ENCODE results near the gene GNG11. TPM values are rescaled to one million over a fixed set of nuclear protein-coding genes. Genes with fewer than 3 reads are reported as not detected.

The GNG11 gene
- total and polyA plus RNA-seq, 2 experiments from 2014 or later, result 1.6 to 6.3 TPM

DNA sequence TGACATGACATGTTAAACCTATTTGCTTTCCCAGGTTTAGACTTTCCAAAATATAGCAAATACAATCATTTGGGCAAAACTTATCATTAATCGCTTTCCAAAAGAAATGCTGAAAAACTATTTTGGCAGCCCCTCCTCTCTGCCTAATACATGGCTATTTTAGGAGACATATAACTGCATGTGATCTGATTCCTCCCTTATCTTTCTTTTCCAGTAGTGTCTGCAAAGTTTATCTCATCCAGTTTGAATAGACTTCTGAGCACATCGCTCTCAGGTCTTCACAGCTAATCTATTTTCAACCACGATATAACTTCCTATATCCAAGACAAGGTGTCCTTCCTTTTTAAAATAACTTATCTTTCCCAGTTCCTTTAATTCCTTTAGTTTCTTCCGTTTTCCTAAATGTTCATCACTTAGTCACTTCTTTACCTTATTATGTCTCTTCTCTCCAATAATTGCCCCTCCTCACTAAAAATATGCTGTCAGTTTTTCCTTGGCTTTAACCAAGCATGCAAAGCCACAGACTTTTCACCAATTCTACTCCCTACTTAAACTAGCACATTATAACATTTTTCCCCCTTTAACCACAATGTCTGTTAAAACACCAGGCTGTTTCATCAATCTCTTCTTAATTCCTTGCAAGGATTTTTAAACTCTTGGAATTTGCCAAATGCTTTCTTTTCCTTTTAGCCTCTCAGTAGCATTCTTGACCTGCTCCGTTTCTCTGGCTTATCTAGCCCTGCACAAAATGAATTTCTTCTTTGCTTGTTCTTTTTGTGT is 24.4 kb downstream of the GNG11 start:
- Mint-ChIP-seq H3K4me3 (no peak overlapping the region), H3K9me3 (no peaks in the 10 kb centered on the region), H3K27ac (no peak overlapping the region), H3K27me3 (ENCODE audit: insufficient read depth, low read depth, poor library complexity) (no peaks in the 10 kb centered on the region), H3K36me3 (ENCODE audit: low read depth) (no peaks in the 10 kb centered on the region), H3K4me1 (no peaks in the 10 kb centered on the region; the same call in 2 of the 3 replicates)
- Histone ChIP-seq H3K9me2 (ENCODE audit: insufficient read depth) (no peaks in the 10 kb centered on the region), H3K36me3 (ENCODE audit: insufficient read depth) (no peaks in the 10 kb centered on the region), H3K79me2 (replicated peaks; ENCODE audit: insufficient read depth) (no peaks in the 10 kb centered on the region), H2AFZ (no peak overlapping the region), H3K27me3 (ENCODE audit: insufficient read depth) (no peaks in the 10 kb centered on the region), H4K20me1 (replicated peaks; ENCODE audit: insufficient read depth) (no peaks in the 10 kb centered on the region), H3F3A (replicated peaks; ENCODE audit: low read depth) (no peaks in the 10 kb centered on the region), H3K4me1 (ENCODE audit: insufficient read depth) (peaks cover 7% of the 10 kb centered on the region; the same call in 1 of the 2 replicates), H3K4me2 (no peak overlapping the region), H3K4me3 (no peak overlapping the region), H3K27ac (ENCODE audit: low read depth) (no peak overlapping the region)
- ATAC-seq (no peak), DNase-seq (ENCODE audit: low spot score) (no peak)
- TF ChIP-seq, protein P1, sequence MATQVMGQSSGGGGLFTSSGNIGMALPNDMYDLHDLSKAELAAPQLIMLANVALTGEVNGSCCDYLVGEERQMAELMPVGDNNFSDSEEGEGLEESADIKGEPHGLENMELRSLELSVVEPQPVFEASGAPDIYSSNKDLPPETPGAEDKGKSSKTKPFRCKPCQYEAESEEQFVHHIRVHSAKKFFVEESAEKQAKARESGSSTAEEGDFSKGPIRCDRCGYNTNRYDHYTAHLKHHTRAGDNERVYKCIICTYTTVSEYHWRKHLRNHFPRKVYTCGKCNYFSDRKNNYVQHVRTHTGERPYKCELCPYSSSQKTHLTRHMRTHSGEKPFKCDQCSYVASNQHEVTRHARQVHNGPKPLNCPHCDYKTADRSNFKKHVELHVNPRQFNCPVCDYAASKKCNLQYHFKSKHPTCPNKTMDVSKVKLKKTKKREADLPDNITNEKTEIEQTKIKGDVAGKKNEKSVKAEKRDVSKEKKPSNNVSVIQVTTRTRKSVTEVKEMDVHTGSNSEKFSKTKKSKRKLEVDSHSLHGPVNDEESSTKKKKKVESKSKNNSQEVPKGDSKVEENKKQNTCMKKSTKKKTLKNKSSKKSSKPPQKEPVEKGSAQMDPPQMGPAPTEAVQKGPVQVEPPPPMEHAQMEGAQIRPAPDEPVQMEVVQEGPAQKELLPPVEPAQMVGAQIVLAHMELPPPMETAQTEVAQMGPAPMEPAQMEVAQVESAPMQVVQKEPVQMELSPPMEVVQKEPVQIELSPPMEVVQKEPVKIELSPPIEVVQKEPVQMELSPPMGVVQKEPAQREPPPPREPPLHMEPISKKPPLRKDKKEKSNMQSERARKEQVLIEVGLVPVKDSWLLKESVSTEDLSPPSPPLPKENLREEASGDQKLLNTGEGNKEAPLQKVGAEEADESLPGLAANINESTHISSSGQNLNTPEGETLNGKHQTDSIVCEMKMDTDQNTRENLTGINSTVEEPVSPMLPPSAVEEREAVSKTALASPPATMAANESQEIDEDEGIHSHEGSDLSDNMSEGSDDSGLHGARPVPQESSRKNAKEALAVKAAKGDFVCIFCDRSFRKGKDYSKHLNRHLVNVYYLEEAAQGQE (IDR thresholded peaks at IDR 0.05; ENCODE audit: unreplicated experiment), result no peak
- TF ChIP-seq EZH2 (IDR thresholded peaks at IDR 0.05; ENCODE audit: low read depth, unreplicated experiment), result no peak
- no peak for TF ChIP-seq JUNB (IDR thresholded peaks at IDR 0.05; ENCODE audit: unreplicated experiment)
- TF ChIP-seq NANOG (IDR thresholded peaks at IDR 0.05; ENCODE audit: borderline replicate concordance), result no peak
- TF ChIP-seq, protein P2, sequence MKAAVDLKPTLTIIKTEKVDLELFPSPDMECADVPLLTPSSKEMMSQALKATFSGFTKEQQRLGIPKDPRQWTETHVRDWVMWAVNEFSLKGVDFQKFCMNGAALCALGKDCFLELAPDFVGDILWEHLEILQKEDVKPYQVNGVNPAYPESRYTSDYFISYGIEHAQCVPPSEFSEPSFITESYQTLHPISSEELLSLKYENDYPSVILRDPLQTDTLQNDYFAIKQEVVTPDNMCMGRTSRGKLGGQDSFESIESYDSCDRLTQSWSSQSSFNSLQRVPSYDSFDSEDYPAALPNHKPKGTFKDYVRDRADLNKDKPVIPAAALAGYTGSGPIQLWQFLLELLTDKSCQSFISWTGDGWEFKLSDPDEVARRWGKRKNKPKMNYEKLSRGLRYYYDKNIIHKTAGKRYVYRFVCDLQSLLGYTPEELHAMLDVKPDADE (IDR thresholded peaks at IDR 0.05), result no peak
- TF ChIP-seq ZNF114 (CRISPR knock-in tag; IDR thresholded peaks at IDR 0.05), result no peak
- no peak for TF ChIP-seq CTCF (conservative IDR thresholded peaks at IDR 0.05; ENCODE audit: low read depth in 2 of 2)

GRCh38 chr7:93948106-93948505 is 26.6 kb downstream of the GNG11 start:
- no peaks in the 10 kb centered on the region for H3K27me3 Mint-ChIP-seq (ENCODE audit: insufficient read depth, low read depth, poor library complexity)
- no peaks in the 10 kb centered on the region; the same call in 2 of the 3 replicates for H3K4me1 Mint-ChIP-seq
- ATAC-seq (no peak), DNase-seq (ENCODE audit: low spot score) (no peak)
- H3K4me1 ChIP-seq (ENCODE audit: insufficient read depth), result peaks cover 7% of the 10 kb centered on the region; the same call in 1 of the 2 replicates
- H3K4me2 ChIP-seq, result no peak overlapping the region
- no peaks in the 10 kb centered on the region for H3K9me2 ChIP-seq (ENCODE audit: insufficient read depth)
- H3K4me3 ChIP-seq, result no peak overlapping the region
- no peak overlapping the region for H3K4me3 Mint-ChIP-seq
- H4K20me1 ChIP-seq (replicated peaks; ENCODE audit: insufficient read depth), result no peaks in the 10 kb centered on the region
- no peaks in the 10 kb centered on the region for H3F3A ChIP-seq (replicated peaks; ENCODE audit: low read depth)
- no peaks in the 10 kb centered on the region for H3K27me3 ChIP-seq (ENCODE audit: insufficient read depth)
- H3K36me3 Mint-ChIP-seq (ENCODE audit: low read depth), result no peaks in the 10 kb centered on the region
- H3K79me2 ChIP-seq (replicated peaks; ENCODE audit: insufficient read depth), result no peaks in the 10 kb centered on the region
- H3K27ac ChIP-seq (ENCODE audit: low read depth), result no peak overlapping the region
- no peak overlapping the region for H2AFZ ChIP-seq
- no peak overlapping the region for H3K27ac Mint-ChIP-seq
- H3K9me3 Mint-ChIP-seq, result no peaks in the 10 kb centered on the region
- no peaks in the 10 kb centered on the region for H3K36me3 ChIP-seq (ENCODE audit: insufficient read depth)
- no peak for TF ChIP-seq NANOG (IDR thresholded peaks at IDR 0.05; ENCODE audit: borderline replicate concordance)
- TF ChIP-seq, protein P3, sequence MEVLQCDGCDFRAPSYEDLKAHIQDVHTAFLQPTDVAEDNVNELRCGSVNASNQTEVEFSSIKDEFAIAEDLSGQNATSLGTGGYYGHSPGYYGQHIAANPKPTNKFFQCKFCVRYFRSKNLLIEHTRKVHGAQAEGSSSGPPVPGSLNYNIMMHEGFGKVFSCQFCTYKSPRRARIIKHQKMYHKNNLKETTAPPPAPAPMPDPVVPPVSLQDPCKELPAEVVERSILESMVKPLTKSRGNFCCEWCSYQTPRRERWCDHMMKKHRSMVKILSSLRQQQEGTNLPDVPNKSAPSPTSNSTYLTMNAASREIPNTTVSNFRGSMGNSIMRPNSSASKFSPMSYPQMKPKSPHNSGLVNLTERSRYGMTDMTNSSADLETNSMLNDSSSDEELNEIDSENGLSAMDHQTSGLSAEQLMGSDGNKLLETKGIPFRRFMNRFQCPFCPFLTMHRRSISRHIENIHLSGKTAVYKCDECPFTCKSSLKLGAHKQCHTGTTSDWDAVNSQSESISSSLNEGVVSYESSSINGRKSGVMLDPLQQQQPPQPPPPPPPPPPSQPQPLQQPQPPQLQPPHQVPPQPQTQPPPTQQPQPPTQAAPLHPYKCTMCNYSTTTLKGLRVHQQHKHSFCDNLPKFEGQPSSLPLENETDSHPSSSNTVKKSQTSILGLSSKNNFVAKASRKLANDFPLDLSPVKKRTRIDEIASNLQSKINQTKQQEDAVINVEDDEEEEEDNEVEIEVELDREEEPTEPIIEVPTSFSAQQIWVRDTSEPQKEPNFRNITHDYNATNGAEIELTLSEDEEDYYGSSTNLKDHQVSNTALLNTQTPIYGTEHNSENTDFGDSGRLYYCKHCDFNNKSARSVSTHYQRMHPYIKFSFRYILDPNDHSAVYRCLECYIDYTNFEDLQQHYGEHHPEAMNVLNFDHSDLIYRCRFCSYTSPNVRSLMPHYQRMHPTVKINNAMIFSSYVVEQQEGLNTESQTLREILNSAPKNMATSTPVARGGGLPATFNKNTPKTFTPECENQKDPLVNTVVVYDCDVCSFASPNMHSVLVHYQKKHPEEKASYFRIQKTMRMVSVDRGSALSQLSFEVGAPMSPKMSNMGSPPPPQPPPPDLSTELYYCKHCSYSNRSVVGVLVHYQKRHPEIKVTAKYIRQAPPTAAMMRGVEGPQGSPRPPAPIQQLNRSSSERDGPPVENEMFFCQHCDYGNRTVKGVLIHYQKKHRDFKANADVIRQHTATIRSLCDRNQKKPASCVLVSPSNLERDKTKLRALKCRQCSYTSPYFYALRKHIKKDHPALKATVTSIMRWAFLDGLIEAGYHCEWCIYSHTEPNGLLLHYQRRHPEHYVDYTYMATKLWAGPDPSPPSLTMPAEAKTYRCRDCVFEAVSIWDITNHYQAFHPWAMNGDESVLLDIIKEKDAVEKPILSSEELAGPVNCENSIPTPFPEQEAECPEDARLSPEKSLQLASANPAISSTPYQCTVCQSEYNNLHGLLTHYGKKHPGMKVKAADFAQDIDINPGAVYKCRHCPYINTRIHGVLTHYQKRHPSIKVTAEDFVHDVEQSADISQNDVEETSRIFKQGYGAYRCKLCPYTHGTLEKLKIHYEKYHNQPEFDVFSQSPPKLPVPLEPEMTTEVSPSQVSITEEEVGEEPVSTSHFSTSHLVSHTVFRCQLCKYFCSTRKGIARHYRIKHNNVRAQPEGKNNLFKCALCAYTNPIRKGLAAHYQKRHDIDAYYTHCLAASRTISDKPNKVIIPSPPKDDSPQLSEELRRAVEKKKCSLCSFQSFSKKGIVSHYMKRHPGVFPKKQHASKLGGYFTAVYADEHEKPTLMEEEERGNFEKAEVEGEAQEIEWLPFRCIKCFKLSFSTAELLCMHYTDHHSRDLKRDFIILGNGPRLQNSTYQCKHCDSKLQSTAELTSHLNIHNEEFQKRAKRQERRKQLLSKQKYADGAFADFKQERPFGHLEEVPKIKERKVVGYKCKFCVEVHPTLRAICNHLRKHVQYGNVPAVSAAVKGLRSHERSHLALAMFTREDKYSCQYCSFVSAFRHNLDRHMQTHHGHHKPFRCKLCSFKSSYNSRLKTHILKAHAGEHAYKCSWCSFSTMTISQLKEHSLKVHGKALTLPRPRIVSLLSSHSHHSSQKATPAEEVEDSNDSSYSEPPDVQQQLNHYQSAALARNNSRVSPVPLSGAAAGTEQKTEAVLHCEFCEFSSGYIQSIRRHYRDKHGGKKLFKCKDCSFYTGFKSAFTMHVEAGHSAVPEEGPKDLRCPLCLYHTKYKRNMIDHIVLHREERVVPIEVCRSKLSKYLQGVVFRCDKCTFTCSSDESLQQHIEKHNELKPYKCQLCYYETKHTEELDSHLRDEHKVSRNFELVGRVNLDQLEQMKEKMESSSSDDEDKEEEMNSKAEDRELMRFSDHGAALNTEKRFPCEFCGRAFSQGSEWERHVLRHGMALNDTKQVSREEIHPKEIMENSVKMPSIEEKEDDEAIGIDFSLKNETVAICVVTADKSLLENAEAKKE (CRISPR knock-in tag; IDR thresholded peaks at IDR 0.05), result no peak

Data from GM23338 (cell line).